Measurements from ENCODE around the gene RPL19. TPM values are rescaled to one million over a fixed set of nuclear protein-coding genes. Genes with fewer than 3 reads are reported as not detected.

RPL19 gene
- total and polyA plus RNA-seq, 2 experiments from 2014 or later, result 1,594 to 2,627 TPM

DNA sequence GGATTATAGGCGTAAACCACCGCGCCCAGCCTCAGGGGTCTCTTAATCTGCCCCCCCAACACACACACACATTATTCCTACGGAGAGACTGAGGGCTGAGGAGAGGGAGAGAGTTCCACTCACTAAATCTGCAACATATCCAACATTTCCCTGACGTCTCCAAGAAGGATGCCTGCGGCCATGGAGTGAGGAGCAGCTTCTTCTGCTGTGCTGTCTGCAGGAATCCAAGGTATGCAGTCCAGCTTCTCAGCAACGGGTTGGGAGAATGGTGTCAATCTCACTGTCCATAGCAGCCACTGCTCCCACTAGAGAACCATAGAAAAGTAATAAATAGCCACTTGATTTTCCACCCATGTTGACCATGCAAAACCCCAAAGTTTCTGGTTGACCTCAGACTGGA, 43.6 kb upstream of the RPL19 start:
- no peak overlapping the region for H3K27ac ChIP-seq (ENCODE audit: low read depth)
- peaks cover 13% of the 10 kb centered on the region for H3K9me3 Mint-ChIP-seq
- ATAC-seq (no peak), DNase-seq (ENCODE audit: low spot score) (no peak)
- no peaks in the 10 kb centered on the region for H3K36me3 ChIP-seq (ENCODE audit: insufficient read depth)
- peak overlapping the region; percentile 38; the same call in 1 of the 2 replicates for H2AFZ ChIP-seq
- no peaks in the 10 kb centered on the region for H3K79me2 ChIP-seq (replicated peaks; ENCODE audit: insufficient read depth)
- H3K9me2 ChIP-seq (ENCODE audit: insufficient read depth), result no peaks in the 10 kb centered on the region
- peaks cover 14% of the 10 kb centered on the region for H3K4me1 Mint-ChIP-seq
- no peak overlapping the region for H3K4me2 ChIP-seq
- no peaks in the 10 kb centered on the region for H4K20me1 ChIP-seq (replicated peaks; ENCODE audit: insufficient read depth)
- H3K4me3 Mint-ChIP-seq, result no peak overlapping the region
- no peak overlapping the region for H3K4me3 ChIP-seq
- peaks cover 44% of the 10 kb centered on the region for H3K27me3 Mint-ChIP-seq (ENCODE audit: insufficient read depth, low read depth, poor library complexity)
- H3K27ac Mint-ChIP-seq, result no peak overlapping the region
- no peaks in the 10 kb centered on the region; the same call in 1 of the 2 replicates for H3K4me1 ChIP-seq (ENCODE audit: insufficient read depth)
- H3K36me3 Mint-ChIP-seq (ENCODE audit: low read depth), result peaks cover 9% of the 10 kb centered on the region
- TF ChIP-seq, protein P1, sequence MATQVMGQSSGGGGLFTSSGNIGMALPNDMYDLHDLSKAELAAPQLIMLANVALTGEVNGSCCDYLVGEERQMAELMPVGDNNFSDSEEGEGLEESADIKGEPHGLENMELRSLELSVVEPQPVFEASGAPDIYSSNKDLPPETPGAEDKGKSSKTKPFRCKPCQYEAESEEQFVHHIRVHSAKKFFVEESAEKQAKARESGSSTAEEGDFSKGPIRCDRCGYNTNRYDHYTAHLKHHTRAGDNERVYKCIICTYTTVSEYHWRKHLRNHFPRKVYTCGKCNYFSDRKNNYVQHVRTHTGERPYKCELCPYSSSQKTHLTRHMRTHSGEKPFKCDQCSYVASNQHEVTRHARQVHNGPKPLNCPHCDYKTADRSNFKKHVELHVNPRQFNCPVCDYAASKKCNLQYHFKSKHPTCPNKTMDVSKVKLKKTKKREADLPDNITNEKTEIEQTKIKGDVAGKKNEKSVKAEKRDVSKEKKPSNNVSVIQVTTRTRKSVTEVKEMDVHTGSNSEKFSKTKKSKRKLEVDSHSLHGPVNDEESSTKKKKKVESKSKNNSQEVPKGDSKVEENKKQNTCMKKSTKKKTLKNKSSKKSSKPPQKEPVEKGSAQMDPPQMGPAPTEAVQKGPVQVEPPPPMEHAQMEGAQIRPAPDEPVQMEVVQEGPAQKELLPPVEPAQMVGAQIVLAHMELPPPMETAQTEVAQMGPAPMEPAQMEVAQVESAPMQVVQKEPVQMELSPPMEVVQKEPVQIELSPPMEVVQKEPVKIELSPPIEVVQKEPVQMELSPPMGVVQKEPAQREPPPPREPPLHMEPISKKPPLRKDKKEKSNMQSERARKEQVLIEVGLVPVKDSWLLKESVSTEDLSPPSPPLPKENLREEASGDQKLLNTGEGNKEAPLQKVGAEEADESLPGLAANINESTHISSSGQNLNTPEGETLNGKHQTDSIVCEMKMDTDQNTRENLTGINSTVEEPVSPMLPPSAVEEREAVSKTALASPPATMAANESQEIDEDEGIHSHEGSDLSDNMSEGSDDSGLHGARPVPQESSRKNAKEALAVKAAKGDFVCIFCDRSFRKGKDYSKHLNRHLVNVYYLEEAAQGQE (IDR thresholded peaks at IDR 0.05; ENCODE audit: unreplicated experiment), result no peak
- TF ChIP-seq ZNF331 (CRISPR knock-in tag; IDR thresholded peaks at IDR 0.05; ENCODE audit: low read depth) (no peak), CREB1 (CRISPR knock-in tag; IDR thresholded peaks at IDR 0.05; ENCODE audit: low read depth) (no peak), EZH2phosphoT487 (IDR thresholded peaks at IDR 0.05; ENCODE audit: unreplicated experiment) (no peak), JUNB (IDR thresholded peaks at IDR 0.05; ENCODE audit: unreplicated experiment) (no peak), STAT1 (IDR thresholded peaks at IDR 0.05; ENCODE audit: unreplicated experiment) (no peak)
- TF ChIP-seq, protein P2, sequence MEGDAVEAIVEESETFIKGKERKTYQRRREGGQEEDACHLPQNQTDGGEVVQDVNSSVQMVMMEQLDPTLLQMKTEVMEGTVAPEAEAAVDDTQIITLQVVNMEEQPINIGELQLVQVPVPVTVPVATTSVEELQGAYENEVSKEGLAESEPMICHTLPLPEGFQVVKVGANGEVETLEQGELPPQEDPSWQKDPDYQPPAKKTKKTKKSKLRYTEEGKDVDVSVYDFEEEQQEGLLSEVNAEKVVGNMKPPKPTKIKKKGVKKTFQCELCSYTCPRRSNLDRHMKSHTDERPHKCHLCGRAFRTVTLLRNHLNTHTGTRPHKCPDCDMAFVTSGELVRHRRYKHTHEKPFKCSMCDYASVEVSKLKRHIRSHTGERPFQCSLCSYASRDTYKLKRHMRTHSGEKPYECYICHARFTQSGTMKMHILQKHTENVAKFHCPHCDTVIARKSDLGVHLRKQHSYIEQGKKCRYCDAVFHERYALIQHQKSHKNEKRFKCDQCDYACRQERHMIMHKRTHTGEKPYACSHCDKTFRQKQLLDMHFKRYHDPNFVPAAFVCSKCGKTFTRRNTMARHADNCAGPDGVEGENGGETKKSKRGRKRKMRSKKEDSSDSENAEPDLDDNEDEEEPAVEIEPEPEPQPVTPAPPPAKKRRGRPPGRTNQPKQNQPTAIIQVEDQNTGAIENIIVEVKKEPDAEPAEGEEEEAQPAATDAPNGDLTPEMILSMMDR (conservative IDR thresholded peaks at IDR 0.05; ENCODE audit: low read depth in 2 of 2), result no peak
- TF ChIP-seq, protein P3, sequence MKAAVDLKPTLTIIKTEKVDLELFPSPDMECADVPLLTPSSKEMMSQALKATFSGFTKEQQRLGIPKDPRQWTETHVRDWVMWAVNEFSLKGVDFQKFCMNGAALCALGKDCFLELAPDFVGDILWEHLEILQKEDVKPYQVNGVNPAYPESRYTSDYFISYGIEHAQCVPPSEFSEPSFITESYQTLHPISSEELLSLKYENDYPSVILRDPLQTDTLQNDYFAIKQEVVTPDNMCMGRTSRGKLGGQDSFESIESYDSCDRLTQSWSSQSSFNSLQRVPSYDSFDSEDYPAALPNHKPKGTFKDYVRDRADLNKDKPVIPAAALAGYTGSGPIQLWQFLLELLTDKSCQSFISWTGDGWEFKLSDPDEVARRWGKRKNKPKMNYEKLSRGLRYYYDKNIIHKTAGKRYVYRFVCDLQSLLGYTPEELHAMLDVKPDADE (IDR thresholded peaks at IDR 0.05), result no peak
- H3F3A ChIP-seq (replicated peaks; ENCODE audit: low read depth), result no peaks in the 10 kb centered on the region
- H3K27me3 ChIP-seq (ENCODE audit: insufficient read depth), result peaks cover 11% of the 10 kb centered on the region

DNA sequence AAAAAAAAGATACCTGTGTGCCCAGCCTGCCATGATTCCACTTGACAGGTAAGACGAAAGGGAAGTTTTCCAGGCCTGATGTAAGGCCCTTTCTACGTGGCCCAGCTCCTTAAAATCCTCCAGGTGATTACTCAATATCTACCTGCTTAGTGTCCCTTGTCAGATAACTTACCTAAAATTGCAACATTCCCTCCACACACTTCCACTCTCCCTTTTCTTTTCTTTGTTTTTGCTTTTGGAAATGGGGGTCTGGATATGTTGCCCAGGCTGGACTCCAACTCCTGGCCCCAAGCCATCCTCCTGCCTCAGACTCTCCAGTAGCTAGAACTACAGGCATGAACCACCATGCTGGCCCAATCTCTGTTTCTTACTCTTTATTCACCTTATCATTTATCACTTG, 41.5 kb upstream of the RPL19 start:
- ATAC-seq (no peak), DNase-seq (ENCODE audit: low spot score) (no peak)
- Histone ChIP-seq H3F3A (replicated peaks; ENCODE audit: low read depth) (no peaks in the 10 kb centered on the region), H4K20me1 (replicated peaks; ENCODE audit: insufficient read depth) (no peaks in the 10 kb centered on the region), H3K79me2 (replicated peaks; ENCODE audit: insufficient read depth) (no peaks in the 10 kb centered on the region), H3K9me2 (ENCODE audit: insufficient read depth) (no peaks in the 10 kb centered on the region), H3K27ac (ENCODE audit: low read depth) (no peak overlapping the region), H3K4me1 (ENCODE audit: insufficient read depth) (no peaks in the 10 kb centered on the region), H3K4me2 (no peak overlapping the region), H3K4me3 (no peak overlapping the region), H3K27me3 (ENCODE audit: insufficient read depth) (no peaks in the 10 kb centered on the region), H2AFZ (no peak overlapping the region), H3K36me3 (ENCODE audit: insufficient read depth) (no peaks in the 10 kb centered on the region)
- H3K27ac Mint-ChIP-seq, result no peak overlapping the region
- TF ChIP-seq, protein P1 (IDR thresholded peaks at IDR 0.05; ENCODE audit: unreplicated experiment), result no peak
- H3K27me3 Mint-ChIP-seq (ENCODE audit: insufficient read depth, low read depth, poor library complexity), result peaks cover 25% of the 10 kb centered on the region
- peaks cover 6% of the 10 kb centered on the region; the same call in 1 of the 3 replicates for H3K4me1 Mint-ChIP-seq
- H3K9me3 Mint-ChIP-seq, result peaks cover 10% of the 10 kb centered on the region
- H3K36me3 Mint-ChIP-seq (ENCODE audit: low read depth), result peaks cover 9% of the 10 kb centered on the region
- H3K4me3 Mint-ChIP-seq, result no peak overlapping the region
